DOHH2 (cell line): Measurements from ENCODE around the gene UCMA.

Experiments used
- EZH2phosphoT487 ChIP-seq: fragments of 200-600 bp; sonication (generic); IDR thresholded peaks from 2 replicates; pipeline ENCODE4 v1.6.1; 2017; ENCODE audit warnings: borderline replicate concordance, mild to moderate bottlenecking, antibody characterized with exemption, low read length, moderate library complexity, mixed read lengths
- TF ChIP-seq, protein P1 (sequence below): fragments of 200-600 bp; sonication (generic); IDR thresholded peaks from one replicate; pipeline ENCODE4 v1.5.1; 2014; ENCODE audit warnings: antibody characterized with exemption, mild to moderate bottlenecking, low read depth, low read length; ENCODE audit not compliant: poor library complexity, severe bottlenecking

DNA sequence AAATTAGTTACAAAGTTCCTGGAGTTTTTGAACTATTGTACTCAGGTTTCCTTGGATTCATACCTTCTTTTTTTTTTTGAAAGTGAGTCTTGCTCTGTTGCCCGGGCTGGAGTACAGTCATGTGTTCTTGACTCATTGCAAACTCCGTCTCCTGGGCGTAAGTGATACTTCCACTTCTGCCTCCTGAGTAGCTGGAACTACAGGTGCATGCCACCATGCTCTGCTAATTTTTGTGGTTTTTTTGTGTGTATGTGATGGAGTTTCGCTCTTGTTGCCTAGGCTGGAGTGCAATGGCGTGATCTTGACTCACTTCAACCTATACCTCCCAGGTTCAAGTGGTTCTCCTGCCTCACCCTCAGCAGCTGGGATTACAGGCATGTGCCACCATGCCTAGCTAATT is 50.5 kb downstream of the UCMA start:
- TF ChIP-seq, protein P1, sequence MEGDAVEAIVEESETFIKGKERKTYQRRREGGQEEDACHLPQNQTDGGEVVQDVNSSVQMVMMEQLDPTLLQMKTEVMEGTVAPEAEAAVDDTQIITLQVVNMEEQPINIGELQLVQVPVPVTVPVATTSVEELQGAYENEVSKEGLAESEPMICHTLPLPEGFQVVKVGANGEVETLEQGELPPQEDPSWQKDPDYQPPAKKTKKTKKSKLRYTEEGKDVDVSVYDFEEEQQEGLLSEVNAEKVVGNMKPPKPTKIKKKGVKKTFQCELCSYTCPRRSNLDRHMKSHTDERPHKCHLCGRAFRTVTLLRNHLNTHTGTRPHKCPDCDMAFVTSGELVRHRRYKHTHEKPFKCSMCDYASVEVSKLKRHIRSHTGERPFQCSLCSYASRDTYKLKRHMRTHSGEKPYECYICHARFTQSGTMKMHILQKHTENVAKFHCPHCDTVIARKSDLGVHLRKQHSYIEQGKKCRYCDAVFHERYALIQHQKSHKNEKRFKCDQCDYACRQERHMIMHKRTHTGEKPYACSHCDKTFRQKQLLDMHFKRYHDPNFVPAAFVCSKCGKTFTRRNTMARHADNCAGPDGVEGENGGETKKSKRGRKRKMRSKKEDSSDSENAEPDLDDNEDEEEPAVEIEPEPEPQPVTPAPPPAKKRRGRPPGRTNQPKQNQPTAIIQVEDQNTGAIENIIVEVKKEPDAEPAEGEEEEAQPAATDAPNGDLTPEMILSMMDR = no peak
- no peak for TF ChIP-seq EZH2phosphoT487
